Activated CD8-positive, alpha-beta memory T cell treated with anti-CD3 and anti-CD28 coated beads, Interleukin-2, amount 50 U/mL, for 24 hours (primary cell): Measurements from ENCODE around the gene HTR3B.
"Not testable (repeated sequence)": the region's sequence is repeated elsewhere in the genome, so short reads cannot be mapped to it uniquely, and the experiment has no call there.

ENCODE experiments used
- DNase-seq: peaks from one replicate; pipeline ENCODE4 v3.0.0-alpha.2; 2020; ENCODE audit errors: extremely low read depth

The HTR3B gene

GRCh38 chr11:113884361-113884836 is 20.2 kb upstream of the HTR3B start:
- DNase-seq = no peak

- no peak for DNase-seq
These were observed 18.7 kb upstream of the HTR3B start for GRCh38 chr11:113885897-113886296.

GRCh38 chr11:113888848-113889247 is 15.7 kb upstream of the HTR3B start:
- no peak for DNase-seq

GRCh38 chr11:113894421-113894996 is 10.1 kb upstream of the HTR3B start:
- no peak for DNase-seq

- DNase-seq = no peak
These were observed 9.0 kb upstream of the HTR3B start for GRCh38 chr11:113895367-113896155.

- DNase-seq = no peak
These were observed 8.3 kb upstream of the HTR3B start for GRCh38 chr11:113896156-113896879.

- no peak for DNase-seq
These were observed 3.5 kb upstream of the HTR3B start for GRCh38 chr11:113901141-113901540.

GRCh38 chr11:113906038-113906437 is 1.4 kb downstream of the HTR3B start:
- no peak for DNase-seq

GRCh38 chr11:113906516-113906915 is 1.9 kb downstream of the HTR3B start:
- DNase-seq = no peak

GRCh38 chr11:113907152-113907551 is 2.6 kb downstream of the HTR3B start:
- no peak for DNase-seq

- no peak for DNase-seq
These were observed 3.1 kb downstream of the HTR3B start for GRCh38 chr11:113907681-113908080.

GRCh38 chr11:113908098-113908497 is 3.5 kb downstream of the HTR3B start:
- DNase-seq = no peak

GRCh38 chr11:113911491-113911890 is 6.9 kb downstream of the HTR3B start:
- DNase-seq = not testable (repeated sequence)

- no peak for DNase-seq
These were observed 19.0 kb downstream of the HTR3B start for GRCh38 chr11:113923572-113923971.

GRCh38 chr11:113926273-113927197 is 21.9 kb downstream of the HTR3B start:
- no peak for DNase-seq

GRCh38 chr11:113928311-113928710 is 23.7 kb downstream of the HTR3B start:
- no peak for DNase-seq

GRCh38 chr11:113932788-113933187 is 28.2 kb downstream of the HTR3B start:
- no peak for DNase-seq

- DNase-seq = not testable (repeated sequence)
These were observed 29.6 kb downstream of the HTR3B start for GRCh38 chr11:113934193-113934592.

GRCh38 chr11:113934761-113935160 is 30.2 kb downstream of the HTR3B start:
- DNase-seq = no peak

- DNase-seq = no peak
These were observed 31.3 kb downstream of the HTR3B start for GRCh38 chr11:113935858-113936257.

- DNase-seq = no peak
These were observed 33.3 kb downstream of the HTR3B start for GRCh38 chr11:113937918-113938317.

- DNase-seq = no peak
These were observed 37.7 kb downstream of the HTR3B start for GRCh38 chr11:113942256-113942655.
